Measurements from ENCODE around the gene CD5L. TPM values are rescaled to one million over a fixed set of nuclear protein-coding genes. Genes with fewer than 3 reads are reported as not detected.

CD5L gene
- total and polyA plus RNA-seq, 4 donors: 0.11 to 0.46 (median 0.29) TPM; not detected in 1

DNA sequence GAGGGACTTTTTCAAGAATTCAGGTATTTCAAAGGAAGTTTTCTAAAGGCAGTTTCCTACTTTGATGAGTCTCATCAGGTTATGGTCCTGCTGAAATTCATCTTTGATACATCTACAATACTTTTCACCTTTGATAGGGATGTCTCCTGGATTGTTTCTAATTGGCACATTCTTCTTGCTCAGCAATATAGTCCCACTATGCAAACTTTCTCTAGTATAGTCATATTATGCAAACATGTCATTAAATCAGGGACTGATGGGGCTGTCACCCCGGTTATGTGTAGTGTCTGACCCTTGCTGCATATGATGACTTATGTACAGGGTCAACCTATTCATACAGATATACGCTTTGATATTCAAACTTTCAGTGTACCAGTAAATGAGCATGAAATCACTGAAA, 21.3 kb downstream of the CD5L start:
- H3K36me3 ChIP-seq (ENCODE audit: control insufficient read depth, insufficient read depth, low read length): no peaks in the 10 kb centered on the region
- WGBS (ENCODE audit: insufficient coverage): no CpG with 5 or more reads among the region's 2 CpGs

GRCh38 chr1:157819896-157820295, 21.7 kb downstream of the CD5L start, which contains the start of gene FCRL1:
Gene FCRL1 (minus strand): TSS chr1:157820120. CDS start chr1:157820037, 83 bp downstream.
- no peaks in the 10 kb centered on the region for H3K27me3 ChIP-seq (ENCODE audit: control insufficient read depth, insufficient read depth, low read length)
- WGBS (ENCODE audit: insufficient coverage): no CpG with 5 or more reads among the region's 3 CpGs
- H3K36me3 ChIP-seq (ENCODE audit: control insufficient read depth, insufficient read depth, low read length): no peaks in the 10 kb centered on the region
- no peak within 1 kb of the TSS for H3K4me3 ChIP-seq (ENCODE audit: low read depth, low read length)
- no peaks in the 10 kb centered on the region for H3K9me3 ChIP-seq (ENCODE audit: control insufficient read depth, insufficient read depth, low read length)
- DNase-seq (ENCODE audit: low read depth in 4 of 6, low spot score in 6 of 6): no peak
- no peak within 1 kb of the TSS for H3K27ac ChIP-seq (ENCODE audit: low read depth, low read length)
- no peaks in the 10 kb centered on the region for H3K4me1 ChIP-seq (ENCODE audit: control insufficient read depth, insufficient read depth, low read length)

More for the DNA sequence above, 21.3 kb downstream of the CD5L start:
- Histone ChIP-seq H3K4me3 (ENCODE audit: low read depth, low read length) (no peak overlapping the region), H3K27ac (ENCODE audit: low read depth, low read length) (no peak overlapping the region), H3K27me3 (ENCODE audit: control insufficient read depth, insufficient read depth, low read length) (no peaks in the 10 kb centered on the region), H3K9me3 (ENCODE audit: control insufficient read depth, insufficient read depth, low read length) (no peaks in the 10 kb centered on the region), H3K4me1 (ENCODE audit: control insufficient read depth, insufficient read depth, low read length) (no peaks in the 10 kb centered on the region)
- no peak for DNase-seq (ENCODE audit: low read depth in 4 of 6, low spot score in 6 of 6)

GRCh38 chr1:157819215-157819614, 22.4 kb downstream of the CD5L start:
- Histone ChIP-seq H3K9me3 (ENCODE audit: control insufficient read depth, insufficient read depth, low read length) (no peaks in the 10 kb centered on the region), H3K27me3 (ENCODE audit: control insufficient read depth, insufficient read depth, low read length) (no peaks in the 10 kb centered on the region), H3K4me3 (ENCODE audit: low read depth, low read length) (no peak overlapping the region), H3K36me3 (ENCODE audit: control insufficient read depth, insufficient read depth, low read length) (no peaks in the 10 kb centered on the region), H3K27ac (ENCODE audit: low read depth, low read length) (no peak overlapping the region), H3K4me1 (ENCODE audit: control insufficient read depth, insufficient read depth, low read length) (no peaks in the 10 kb centered on the region)
- WGBS (ENCODE audit: insufficient coverage): 77% methylated on average over 2 of the region's 2 CpGs
- no peak for DNase-seq (ENCODE audit: low read depth in 4 of 6, low spot score in 6 of 6)

GRCh38 chr1:157813269-157813668, 28.3 kb downstream of the CD5L start:
- H3K4me1 ChIP-seq (ENCODE audit: control insufficient read depth, insufficient read depth, low read length): no peaks in the 10 kb centered on the region
- no peak for DNase-seq (ENCODE audit: low read depth in 4 of 6, low spot score in 6 of 6)
- peaks cover 4% of the 10 kb centered on the region for H3K9me3 ChIP-seq (ENCODE audit: control insufficient read depth, insufficient read depth, low read length)
- no peaks in the 10 kb centered on the region for H3K36me3 ChIP-seq (ENCODE audit: control insufficient read depth, insufficient read depth, low read length)
- WGBS (ENCODE audit: insufficient coverage): no CpG with 5 or more reads among the region's 1 CpG
- no peaks in the 10 kb centered on the region for H3K27me3 ChIP-seq (ENCODE audit: control insufficient read depth, insufficient read depth, low read length)
- no peak overlapping the region for H3K4me3 ChIP-seq (ENCODE audit: low read depth, low read length)
- H3K27ac ChIP-seq (ENCODE audit: low read depth, low read length): no peak overlapping the region

- H3K4me1 ChIP-seq (ENCODE audit: control insufficient read depth, insufficient read depth, low read length): no peaks in the 10 kb centered on the region
- no peak for DNase-seq (ENCODE audit: low read depth in 4 of 6, low spot score in 6 of 6)
Observed at GRCh38 chr1:157806431-157807149, 35.0 kb downstream of the CD5L start.

GRCh38 chr1:157803851-157804250, 37.8 kb downstream of the CD5L start:
- Histone ChIP-seq H3K36me3 (ENCODE audit: control insufficient read depth, insufficient read depth, low read length) (no peaks in the 10 kb centered on the region), H3K27ac (ENCODE audit: low read depth, low read length) (no peak overlapping the region), H3K4me1 (ENCODE audit: control insufficient read depth, insufficient read depth, low read length) (no peaks in the 10 kb centered on the region), H3K27me3 (ENCODE audit: control insufficient read depth, insufficient read depth, low read length) (no peaks in the 10 kb centered on the region), H3K4me3 (ENCODE audit: low read depth, low read length) (no peak overlapping the region), H3K9me3 (ENCODE audit: control insufficient read depth, insufficient read depth, low read length) (no peaks in the 10 kb centered on the region)
- no peak for DNase-seq (ENCODE audit: low read depth in 4 of 6, low spot score in 6 of 6)
- 92% methylated on average over 6 of the region's 7 CpGs for WGBS (ENCODE audit: insufficient coverage)

More at GRCh38 chr1:157806431-157807149, 35.0 kb downstream of the CD5L start:
- 71% methylated on average over 3 of the region's 6 CpGs for WGBS (ENCODE audit: insufficient coverage)
- Histone ChIP-seq H3K9me3 (ENCODE audit: control insufficient read depth, insufficient read depth, low read length) (no peaks in the 10 kb centered on the region), H3K27me3 (ENCODE audit: control insufficient read depth, insufficient read depth, low read length) (no peaks in the 10 kb centered on the region), H3K27ac (ENCODE audit: low read depth, low read length) (no peak overlapping the region), H3K4me3 (ENCODE audit: low read depth, low read length) (no peak overlapping the region), H3K36me3 (ENCODE audit: control insufficient read depth, insufficient read depth, low read length) (no peaks in the 10 kb centered on the region)

GRCh38 chr1:157799996-157800395, 41.6 kb downstream of the CD5L start:
- Histone ChIP-seq H3K27me3 (ENCODE audit: control insufficient read depth, insufficient read depth, low read length) (no peaks in the 10 kb centered on the region), H3K36me3 (ENCODE audit: control insufficient read depth, insufficient read depth, low read length) (no peaks in the 10 kb centered on the region), H3K4me1 (ENCODE audit: control insufficient read depth, insufficient read depth, low read length) (no peaks in the 10 kb centered on the region), H3K4me3 (ENCODE audit: low read depth, low read length) (no peak overlapping the region), H3K27ac (ENCODE audit: low read depth, low read length) (no peak overlapping the region), H3K9me3 (ENCODE audit: control insufficient read depth, insufficient read depth, low read length) (no peaks in the 10 kb centered on the region)
- DNase-seq (ENCODE audit: low read depth in 4 of 6, low spot score in 6 of 6): no peak
- 71% methylated on average over 1 of the region's 1 CpG for WGBS (ENCODE audit: insufficient coverage)

GRCh38 chr1:157798211-157798610, 43.4 kb downstream of the CD5L start:
- Histone ChIP-seq H3K27ac (ENCODE audit: low read depth, low read length) (no peak overlapping the region), H3K36me3 (ENCODE audit: control insufficient read depth, insufficient read depth, low read length) (no peaks in the 10 kb centered on the region), H3K4me3 (ENCODE audit: low read depth, low read length) (no peak overlapping the region), H3K4me1 (ENCODE audit: control insufficient read depth, insufficient read depth, low read length) (no peaks in the 10 kb centered on the region), H3K9me3 (ENCODE audit: control insufficient read depth, insufficient read depth, low read length) (peaks cover 2% of the 10 kb centered on the region), H3K27me3 (ENCODE audit: control insufficient read depth, insufficient read depth, low read length) (no peaks in the 10 kb centered on the region)
- DNase-seq (ENCODE audit: low read depth in 4 of 6, low spot score in 6 of 6): no peak
- WGBS (ENCODE audit: insufficient coverage): 89% methylated on average over 2 of the region's 5 CpGs

DNA sequence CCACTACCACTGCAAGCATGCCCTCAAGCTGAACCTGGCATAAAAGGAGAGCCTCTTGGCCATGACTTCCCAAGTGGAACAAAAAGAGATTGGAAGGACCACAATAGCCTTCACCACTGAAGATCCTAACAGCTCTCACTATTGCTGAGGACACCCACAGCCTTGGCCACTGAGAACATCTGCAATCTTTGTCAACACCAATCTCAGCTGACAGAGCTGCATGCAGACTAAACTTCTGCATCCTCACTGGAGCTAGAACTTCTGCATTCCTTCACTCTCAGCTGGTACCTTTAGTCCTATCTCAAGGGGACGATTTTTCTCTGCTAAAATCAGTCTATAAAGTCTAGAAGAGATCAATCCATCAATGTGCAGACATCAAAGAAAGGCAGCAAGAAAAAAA, 56.4 kb downstream of the CD5L start:
- no peak overlapping the region for H3K4me3 ChIP-seq (ENCODE audit: low read depth, low read length)
- 71% methylated on average over 1 of the region's 1 CpG for WGBS (ENCODE audit: insufficient coverage)
- no peaks in the 10 kb centered on the region for H3K4me1 ChIP-seq (ENCODE audit: control insufficient read depth, insufficient read depth, low read length)
- H3K36me3 ChIP-seq (ENCODE audit: control insufficient read depth, insufficient read depth, low read length): no peaks in the 10 kb centered on the region
- no peak overlapping the region for H3K27ac ChIP-seq (ENCODE audit: low read depth, low read length)
- no peak for DNase-seq (ENCODE audit: low read depth in 4 of 6, low spot score in 6 of 6)
- no peaks in the 10 kb centered on the region for H3K27me3 ChIP-seq (ENCODE audit: control insufficient read depth, insufficient read depth, low read length)
- peaks cover 1% of the 10 kb centered on the region for H3K9me3 ChIP-seq (ENCODE audit: control insufficient read depth, insufficient read depth, low read length)

DNA sequence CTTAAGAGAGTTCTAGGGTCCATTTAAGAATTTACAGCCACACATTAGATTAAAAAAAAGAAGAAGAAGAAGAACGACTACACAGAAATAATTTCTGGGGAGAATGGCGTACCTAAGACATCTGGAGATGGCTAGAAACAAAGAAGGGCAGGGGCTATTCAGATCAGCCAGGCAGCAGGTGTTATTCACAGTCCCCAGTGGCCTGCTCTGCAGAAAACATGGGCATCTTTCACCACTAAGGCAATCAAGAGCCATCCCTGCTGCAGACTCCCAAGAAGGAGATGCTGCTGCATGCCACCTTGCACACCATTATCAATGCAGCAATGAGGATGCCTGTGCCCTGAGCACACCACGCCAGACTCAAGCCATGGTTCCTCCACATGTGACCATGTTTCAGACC, 56.8 kb downstream of the CD5L start:
- H3K4me3 ChIP-seq (ENCODE audit: low read depth, low read length): no peak overlapping the region
- no peak for DNase-seq (ENCODE audit: low read depth in 4 of 6, low spot score in 6 of 6)
- WGBS (ENCODE audit: insufficient coverage): 100% methylated on average over 2 of the region's 3 CpGs
- no peaks in the 10 kb centered on the region for H3K9me3 ChIP-seq (ENCODE audit: control insufficient read depth, insufficient read depth, low read length)
- H3K4me1 ChIP-seq (ENCODE audit: control insufficient read depth, insufficient read depth, low read length): no peaks in the 10 kb centered on the region
- H3K27ac ChIP-seq (ENCODE audit: low read depth, low read length): no peak overlapping the region
- H3K27me3 ChIP-seq (ENCODE audit: control insufficient read depth, insufficient read depth, low read length): no peaks in the 10 kb centered on the region
- no peaks in the 10 kb centered on the region for H3K36me3 ChIP-seq (ENCODE audit: control insufficient read depth, insufficient read depth, low read length)
